Ovary (tissue), 9 donors: ENCODE data around the gene DEFB124. TPM values are rescaled to one million over a fixed set of nuclear protein-coding genes. Genes with fewer than 3 reads are reported as not detected.

Experiments used
- DNase-seq, 5 donors: peaks; one replicate each; pipeline ENCODE4 v3.0.0-alpha.2; 2019 to 2020
- H3K27ac ChIP-seq, 2 donors: fragments of 200-600 bp; one replicate each; pipeline versions ENCODE4 v1.5.1 to v1.8.0; 2019 to 2022
- H3K27me3 ChIP-seq: fragments of 200-600 bp; one replicate; pipeline ENCODE4 v1.8.0; 2022
- H3K36me3 ChIP-seq: fragments of 200-600 bp; sonication (generic); one replicate; pipeline ENCODE4 v1.5.1; 2019
- H3K4me1 ChIP-seq: one replicate; pipeline ENCODE4 v1.8.1; 2013; ENCODE audit warnings: mild to moderate bottlenecking, moderate library complexity; ENCODE audit not compliant: insufficient read depth
- H3K4me3 ChIP-seq: fragments of 200-600 bp; sonication (generic); one replicate; pipeline ENCODE4 v1.5.1; 2017
- H3K9me3 ChIP-seq, 2 donors: fragments of 200-600 bp in 1 of 2; sonication (generic) in 1 of 2; one replicate each; pipeline versions ENCODE4 v1.5.1 to v1.8.1; 2013 to 2019; ENCODE audit warnings: mild to moderate bottlenecking in 1 of 2, moderate library complexity in 1 of 2
- EP300 ChIP-seq: sonication (generic); formaldehyde crosslinking; IDR thresholded peaks from one replicate; pipeline ENCODE4 v1.6.1; 2017; ENCODE audit warnings: antibody characterized with exemption
- POLR2A ChIP-seq: fragments of 450-650 bp; IDR thresholded peaks from one replicate; pipeline ENCODE4 v1.6.1; 2017; ENCODE audit warnings: antibody characterized with exemption, mild to moderate bottlenecking, moderate library complexity
- WGBS, 3 donors: extraction: QIAGEN DNeasy Blood & Tissue Kit in 1 of 3; methylation state at CpG; one replicate each; pipeline versions ENCODE4 v1.1.5 to v1.1.7; 2013 to 2017; 5-methylcytosine and 5-hydroxymethylcytosine counted together
- intact Hi-C, 4 donors: fragments of 100-400 bp; cut with DNase I; formaldehyde crosslinking; loops; one replicate each; pipeline versions ENCODE4 v1.11.0 to v1.15.1; 2022 to 2023
- polyA plus RNA-seq, 2 donors: library from polyadenylated mRNA; stranded (reverse); fragments of 200-250 nt in 1 of 2; fragments of 350-450 nt in 1 of 2; fragmentation: Illumina TruSeq in 1 of 2; extraction: RNeasy Lipid Tissue Mini Kit (QIAGEN cat#74804) in 1 of 2; gene quantifications; one replicate each; pipeline ENCODE4 v1.2.3, GENCODE V29; 2013 to 2014
- total RNA-seq, 7 donors: library from RNA; depleted of rRNA in 2 of 7; stranded (reverse); fragments of >200 nt in 2 of 7; fragmentation: NEBNext Ultra II Directional in 3 of 7; extraction: Animal tissue kit (Norgen Biotek cat#: 25700) in 3 of 7; gene quantifications; one replicate each; pipeline versions ENCODE4 v1.1.0 to v1.2.4, GENCODE V29; 2016 to 2023
- TF ChIP-seq, protein P1 (sequence below), 3 donors: fragments of 450-650 bp in 2 of 3; fragments of 200-600 bp in 1 of 3; IDR thresholded peaks; one replicate each; pipeline versions ENCODE4 v1.5.1 to v1.8.0; 2016 to 2022; ENCODE audit warnings: antibody characterized with exemption in 3 of 3, mild to moderate bottlenecking in 1 of 3
- donor health status: DM: no; HTN: no; CAD: no; lungs with moderate emphysema.
- donor health status: DM: no; HTN: no; CAD: no.
- donor health status: Bipolar disorder and iron deficiency.
- donor health status: DM: yes; HTN: yes; CAD: no.
- donor health status: DM: no; HTN: no; CAD: no.
- donor health status: DM: yes; HTN: yes; CAD: no.

The DEFB124 gene
- total and polyA plus RNA-seq, 9 donors, result 0.45 to 0.82 (median 0.62) TPM; not detected in 6

DNA sequence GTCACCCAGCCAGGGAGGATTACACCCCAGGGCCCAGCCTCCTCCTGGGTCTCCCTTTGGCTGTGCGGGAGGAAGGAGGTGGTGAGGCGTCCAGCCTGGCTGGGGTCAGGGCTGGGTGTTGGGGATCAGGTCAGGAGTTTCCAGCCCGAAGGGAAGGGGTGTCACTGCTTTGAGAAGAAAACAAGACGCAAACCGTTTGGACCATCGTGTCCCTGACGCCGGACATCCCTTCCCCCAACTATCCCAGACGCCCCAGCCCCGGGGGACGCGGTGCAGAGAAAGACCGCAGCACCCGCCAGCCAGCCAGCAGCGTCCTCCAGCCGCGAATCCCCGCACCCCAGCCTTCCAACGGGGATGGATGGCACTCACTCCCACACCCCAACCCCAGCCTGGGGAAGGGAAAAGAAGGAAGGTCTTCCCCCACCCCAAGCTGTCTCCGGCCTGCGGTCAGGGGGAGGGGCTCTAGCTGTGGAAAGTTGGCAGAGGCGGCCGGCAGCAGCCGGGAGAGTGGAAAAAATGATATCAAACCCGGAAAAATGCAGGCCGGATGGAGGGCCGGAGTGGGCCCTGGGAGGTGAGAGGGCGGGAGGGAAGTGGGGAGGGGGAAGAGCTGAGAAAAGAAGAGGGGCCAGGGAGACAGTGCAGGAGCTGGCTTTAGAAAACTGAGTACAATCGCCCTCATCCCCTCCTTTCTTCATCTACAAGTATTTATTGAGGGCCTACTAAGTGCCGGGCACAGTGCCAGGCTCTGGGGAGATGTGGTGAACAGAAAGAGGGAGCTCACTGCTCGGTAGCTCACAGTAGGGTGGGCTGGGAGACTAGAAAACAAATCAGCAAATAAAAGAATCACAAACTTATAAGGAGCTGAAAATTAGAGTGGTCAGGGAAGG lies 10.8 kb upstream of the DEFB124 start:
- Histone ChIP-seq H3K36me3 (no peaks in the 10 kb centered on the region), H3K27ac (peak overlapping the region; percentile 56 to 82), H3K4me3 (no peak overlapping the region), H3K4me1 (peaks cover 2% of the 10 kb centered on the region), H3K27me3 (no peaks in the 10 kb centered on the region), H3K9me3 (no peaks in the 10 kb centered on the region)
- WGBS, 3 donors, result 3 to 9% (median 6%) methylated on average over 22 to 31 of the region's 31 CpGs
- TF ChIP-seq POLR2A, result peak; percentile 26
- TF ChIP-seq EP300, result no peak
- intact Hi-C loops, result no loop called here
- DNase-seq, result peak; percentile 74 to 84 (median 81)

DNA sequence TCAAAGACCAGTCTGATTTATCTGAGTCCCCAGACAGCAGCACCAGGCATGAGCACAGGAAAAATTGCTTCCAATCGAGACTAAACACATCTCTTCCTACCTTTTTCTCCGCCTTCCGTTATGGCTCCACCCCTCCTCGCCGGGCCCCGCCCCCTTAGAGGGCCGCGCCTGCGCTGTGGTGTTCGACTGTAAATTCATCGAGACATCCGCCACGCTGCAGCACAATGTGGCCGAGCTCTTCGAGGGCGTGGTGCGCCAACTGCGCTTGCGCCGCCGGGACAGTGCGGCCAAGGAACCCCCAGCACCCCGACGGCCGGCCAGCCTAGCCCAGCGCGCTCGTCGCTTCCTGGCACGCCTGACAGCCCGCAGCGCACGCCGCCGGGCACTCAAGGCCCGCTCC lies 9.1 kb upstream of the DEFB124 start:
- DNase-seq, result peak; percentile 13 to 63 (median 48)
- no peak for TF ChIP-seq POLR2A
- TF ChIP-seq EP300, result no peak
- TF ChIP-seq, protein P1, sequence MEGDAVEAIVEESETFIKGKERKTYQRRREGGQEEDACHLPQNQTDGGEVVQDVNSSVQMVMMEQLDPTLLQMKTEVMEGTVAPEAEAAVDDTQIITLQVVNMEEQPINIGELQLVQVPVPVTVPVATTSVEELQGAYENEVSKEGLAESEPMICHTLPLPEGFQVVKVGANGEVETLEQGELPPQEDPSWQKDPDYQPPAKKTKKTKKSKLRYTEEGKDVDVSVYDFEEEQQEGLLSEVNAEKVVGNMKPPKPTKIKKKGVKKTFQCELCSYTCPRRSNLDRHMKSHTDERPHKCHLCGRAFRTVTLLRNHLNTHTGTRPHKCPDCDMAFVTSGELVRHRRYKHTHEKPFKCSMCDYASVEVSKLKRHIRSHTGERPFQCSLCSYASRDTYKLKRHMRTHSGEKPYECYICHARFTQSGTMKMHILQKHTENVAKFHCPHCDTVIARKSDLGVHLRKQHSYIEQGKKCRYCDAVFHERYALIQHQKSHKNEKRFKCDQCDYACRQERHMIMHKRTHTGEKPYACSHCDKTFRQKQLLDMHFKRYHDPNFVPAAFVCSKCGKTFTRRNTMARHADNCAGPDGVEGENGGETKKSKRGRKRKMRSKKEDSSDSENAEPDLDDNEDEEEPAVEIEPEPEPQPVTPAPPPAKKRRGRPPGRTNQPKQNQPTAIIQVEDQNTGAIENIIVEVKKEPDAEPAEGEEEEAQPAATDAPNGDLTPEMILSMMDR (IDR thresholded peaks at IDR 0.05), result no peak
- Histone ChIP-seq H3K27me3 (no peaks in the 10 kb centered on the region), H3K9me3 (no peaks in the 10 kb centered on the region), H3K27ac (peak overlapping the region in 1 of 2 donors; percentile 82), H3K36me3 (no peaks in the 10 kb centered on the region), H3K4me3 (no peak overlapping the region), H3K4me1 (peaks cover 2% of the 10 kb centered on the region)
- 50 to 61% (median 56%) methylated on average over 36 of the region's 36 CpGs for WGBS, 3 donors
- intact Hi-C loops, result no loop called here

DNA sequence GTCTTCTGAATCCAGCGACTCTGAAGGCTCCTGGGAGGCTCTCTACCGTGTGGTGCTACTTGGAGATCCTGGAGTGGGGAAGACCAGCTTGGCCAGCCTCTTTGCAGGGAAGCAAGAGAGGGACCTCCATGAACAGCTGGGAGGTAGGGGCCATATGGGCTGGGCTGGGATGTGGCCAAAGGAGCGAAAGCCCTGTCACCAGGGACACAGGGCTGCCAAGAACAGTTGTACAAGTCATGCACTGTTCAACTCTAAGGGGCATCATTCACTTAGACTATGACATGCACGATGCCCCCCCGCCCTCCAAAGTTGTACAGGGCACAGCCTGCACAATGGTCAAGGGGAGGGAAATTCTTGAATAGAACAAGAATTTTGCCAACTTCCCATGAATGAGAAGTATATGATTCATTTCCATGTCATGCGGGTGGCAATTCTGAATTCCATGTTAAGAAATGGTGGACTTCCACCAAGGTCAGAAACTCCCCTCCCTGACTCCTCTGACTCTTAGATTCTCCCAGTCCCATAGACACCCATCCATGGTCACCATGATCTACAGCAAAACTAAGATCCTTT lies 1.8 kb upstream of the DEFB124 start:
- no peak for DNase-seq
- no peaks in the 10 kb centered on the region for H3K27me3 ChIP-seq
- no peak for TF ChIP-seq EP300
- TF ChIP-seq POLR2A, result no peak
- TF ChIP-seq, protein P1 (IDR thresholded peaks at IDR 0.05), result no peak
- H3K9me3 ChIP-seq, result no peaks in the 10 kb centered on the region
- no peak overlapping the region for H3K27ac ChIP-seq
- H3K36me3 ChIP-seq, result no peaks in the 10 kb centered on the region
- intact Hi-C loops, result no loop called here
- 78 to 90% (median 88%) methylated on average over 6 of the region's 6 CpGs for WGBS, 3 donors
- peaks cover 2% of the 10 kb centered on the region for H3K4me1 ChIP-seq
- H3K4me3 ChIP-seq, result no peak overlapping the region

DNA sequence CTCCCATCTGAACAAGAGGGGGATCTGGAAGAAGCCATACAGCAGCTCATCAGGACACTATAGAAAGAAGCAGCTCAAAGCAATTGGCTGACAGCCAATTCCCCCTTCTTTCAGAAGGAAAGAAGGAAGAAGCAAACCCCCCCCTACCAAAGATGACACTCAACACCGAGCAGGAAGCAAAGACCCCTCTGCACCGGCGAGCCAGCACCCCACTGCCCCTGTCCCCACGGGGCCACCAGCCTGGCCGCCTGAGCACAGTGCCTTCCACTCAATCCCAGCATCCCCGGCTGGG lies 1.3 kb upstream of the DEFB124 start:
- no peak for TF ChIP-seq POLR2A
- TF ChIP-seq, protein P1 (IDR thresholded peaks at IDR 0.05), result no peak
- no peak for TF ChIP-seq EP300
- Histone ChIP-seq H3K36me3 (no peaks in the 10 kb centered on the region), H3K27ac (no peak overlapping the region), H3K4me1 (peaks cover 2% of the 10 kb centered on the region), H3K27me3 (no peaks in the 10 kb centered on the region), H3K9me3 (no peaks in the 10 kb centered on the region), H3K4me3 (no peak overlapping the region)
- intact Hi-C loops, result no loop called here
- no peak for DNase-seq
- WGBS, 3 donors, result 83 to 88% (median 83%) methylated on average over 6 of the region's 6 CpGs
